ENCODE results near the gene PPIE.

The PPIE gene

GRCh38 chr1:39720094-39720999 lies 18.3 kb upstream of the PPIE start:
- peak in 1 of 2 donors; percentile 19 for DNase-seq (ENCODE audit: low read depth in 1 of 2, low spot score in 1 of 2)

- DNase-seq (ENCODE audit: low read depth in 1 of 2, low spot score in 1 of 2), result no peak
Observed at GRCh38 chr1:39721664-39722063, 17.0 kb upstream of the PPIE start.

- DNase-seq (ENCODE audit: low read depth in 1 of 2, low spot score in 1 of 2), result no peak
Observed at GRCh38 chr1:39722495-39722894, 16.2 kb upstream of the PPIE start.

- DNase-seq (ENCODE audit: low read depth in 1 of 2, low spot score in 1 of 2), result no peak
Observed at GRCh38 chr1:39726600-39726999, 12.1 kb upstream of the PPIE start.

- DNase-seq (ENCODE audit: low read depth in 1 of 2, low spot score in 1 of 2), result no peak
Observed at GRCh38 chr1:39727221-39727931, 11.3 kb upstream of the PPIE start.

GRCh38 chr1:39727932-39728317 lies 10.8 kb upstream of the PPIE start:
- no peak for DNase-seq (ENCODE audit: low read depth in 1 of 2, low spot score in 1 of 2)

- no peak for DNase-seq (ENCODE audit: low read depth in 1 of 2, low spot score in 1 of 2)
Observed at GRCh38 chr1:39729030-39729429, 9.7 kb upstream of the PPIE start.

- no peak for DNase-seq (ENCODE audit: low read depth in 1 of 2, low spot score in 1 of 2)
Observed at GRCh38 chr1:39729842-39730241, 8.8 kb upstream of the PPIE start.

DNA sequence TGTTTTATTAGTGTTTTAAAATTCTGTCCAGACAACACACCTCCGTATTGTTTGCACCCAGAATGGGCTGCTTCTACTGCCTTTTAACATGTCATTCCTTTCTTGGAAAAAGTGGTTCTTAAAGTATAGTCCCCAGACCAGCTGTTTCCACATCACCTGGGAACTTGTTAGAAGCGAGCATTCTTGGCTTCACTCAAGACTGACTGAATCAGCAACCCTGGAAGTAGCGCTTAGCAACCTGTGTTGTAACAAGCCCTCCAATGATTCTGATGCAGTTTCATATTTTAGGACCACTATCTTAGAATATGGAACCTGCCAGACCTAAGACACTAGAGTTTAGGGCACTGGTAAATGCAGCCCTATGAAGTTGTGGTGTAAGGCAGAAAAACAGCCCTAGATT lies 6.0 kb upstream of the PPIE start:
- no peak for DNase-seq (ENCODE audit: low read depth in 1 of 2, low spot score in 1 of 2)

- DNase-seq (ENCODE audit: low read depth in 1 of 2, low spot score in 1 of 2), result no peak
Observed at GRCh38 chr1:39733161-39733560, 5.5 kb upstream of the PPIE start.

DNA sequence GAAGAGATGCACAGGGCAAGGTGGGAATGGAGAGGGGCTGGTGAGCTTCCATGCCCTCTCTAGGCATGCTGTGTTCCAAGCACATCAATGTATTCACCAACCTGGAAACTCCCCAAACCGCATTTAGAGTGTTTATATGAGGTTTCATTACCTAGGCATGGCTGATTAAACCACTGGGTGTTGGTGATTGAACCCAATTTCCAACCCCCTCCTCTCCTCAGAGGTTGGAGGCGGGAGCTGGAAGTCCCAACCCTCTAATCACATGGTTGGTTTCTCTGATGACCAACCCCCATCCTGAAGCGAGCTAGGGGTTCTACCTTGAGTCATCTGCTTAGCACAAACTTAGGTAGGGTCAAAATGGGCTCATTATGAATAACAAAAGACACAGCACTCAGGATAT lies 3.0 kb upstream of the PPIE start:
- no peak for DNase-seq (ENCODE audit: low read depth in 1 of 2, low spot score in 1 of 2)

- no peak for DNase-seq (ENCODE audit: low read depth in 1 of 2, low spot score in 1 of 2)
Observed at GRCh38 chr1:39737546-39738169, 1.0 kb upstream of the PPIE start.

- no peak for DNase-seq (ENCODE audit: low read depth in 1 of 2, low spot score in 1 of 2)
Observed at GRCh38 chr1:39745016-39745670, 6.5 kb downstream of the PPIE start.

DNA sequence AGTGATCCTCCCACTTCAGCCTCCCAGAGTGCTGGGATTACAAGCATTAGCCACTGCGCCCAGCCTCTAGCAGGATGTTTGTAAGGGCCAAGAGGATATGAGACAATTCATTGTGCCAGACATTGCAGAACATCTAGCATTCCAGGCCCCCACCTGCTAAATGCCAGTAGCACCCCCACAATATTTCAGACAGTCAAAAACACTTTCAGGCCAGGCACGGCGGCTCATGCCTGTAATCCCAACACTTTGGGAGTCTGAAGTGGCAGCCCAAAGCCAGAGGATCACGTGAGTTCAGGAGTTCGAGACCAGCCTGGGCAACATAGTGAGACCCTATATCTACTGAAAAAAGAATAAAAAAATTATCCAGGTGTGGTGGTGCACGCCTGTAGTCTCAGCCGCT lies 12.9 kb downstream of the PPIE start:
- no peak for DNase-seq (ENCODE audit: low read depth in 1 of 2, low spot score in 1 of 2)

DNA sequence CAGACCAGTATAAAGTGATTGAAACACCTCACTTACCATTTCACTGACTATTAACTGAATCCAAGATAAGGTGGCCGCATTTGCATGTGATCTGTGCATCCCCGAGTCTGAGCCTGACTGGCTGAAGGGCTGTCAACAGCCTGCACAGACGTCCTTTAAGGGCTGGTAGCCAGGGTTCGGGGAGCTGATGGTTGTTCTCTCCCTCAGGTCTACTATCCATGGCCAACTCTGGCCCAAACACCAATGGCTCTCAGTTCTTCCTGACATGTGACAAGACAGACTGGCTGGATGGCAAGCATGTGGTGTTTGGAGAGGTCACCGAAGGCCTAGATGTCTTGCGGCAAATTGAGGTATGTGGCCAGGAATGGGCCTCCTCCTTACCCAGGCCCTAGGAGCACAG lies 14.0 kb downstream of the PPIE start:
- DNase-seq (ENCODE audit: low read depth in 1 of 2, low spot score in 1 of 2), result no peak

- no peak for DNase-seq (ENCODE audit: low read depth in 1 of 2, low spot score in 1 of 2)
Observed at GRCh38 chr1:39753132-39754025, 14.7 kb downstream of the PPIE start.

GRCh38 chr1:39754026-39754570 lies 15.4 kb downstream of the PPIE start:
- DNase-seq (ENCODE audit: low read depth in 1 of 2, low spot score in 1 of 2), result no peak

DNA sequence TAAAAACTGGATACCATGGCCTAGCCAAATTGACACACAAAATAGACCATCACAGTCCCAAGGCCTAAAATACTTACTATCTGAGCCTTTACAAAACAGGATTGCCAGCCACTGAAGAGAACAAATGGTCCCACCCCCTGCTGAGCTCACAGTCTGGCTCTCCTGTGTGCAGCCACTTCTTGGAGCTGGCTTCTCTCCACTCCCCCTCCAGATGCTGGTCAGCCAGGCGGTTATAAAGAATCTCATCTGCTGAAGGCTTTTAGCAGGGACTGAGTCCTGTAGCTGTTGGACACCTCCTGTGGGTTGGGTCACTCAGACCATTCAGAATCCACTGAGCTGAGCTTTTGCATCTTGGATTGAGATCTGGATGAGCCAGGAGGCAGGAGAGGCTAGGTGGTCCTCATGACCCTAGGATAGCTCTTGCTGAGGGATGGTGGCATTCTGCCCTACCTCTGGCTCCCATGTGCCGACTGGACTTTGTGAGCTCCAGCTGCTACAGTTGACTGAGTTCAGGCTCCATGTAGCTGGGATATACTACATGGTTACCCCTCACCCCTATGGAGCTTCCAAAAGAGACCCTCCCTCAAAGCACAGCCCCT lies 16.3 kb downstream of the PPIE start:
- DNase-seq (ENCODE audit: low read depth in 1 of 2, low spot score in 1 of 2), result no peak

- no peak for DNase-seq (ENCODE audit: low read depth in 1 of 2, low spot score in 1 of 2)
Observed at GRCh38 chr1:39755965-39756659, 17.4 kb downstream of the PPIE start.
